Mesothelial cell of epicardium (in vitro differentiated cells): Measurements from ENCODE around the gene CCDC6. TPM values are rescaled to one million over a fixed set of nuclear protein-coding genes. Genes with fewer than 3 reads are reported as not detected.

Experiments
- DNase-seq, 2 experiments: peaks; one replicate each; pipeline ENCODE4 v3.0.0; 2021; ENCODE audit warnings: low spot score in 2 of 2; ENCODE audit not compliant: unreplicated experiment in 2 of 2
- H3K27ac Mint-ChIP-seq: 2 replicates; pipeline ENCODE4 v1.8.0; 2021; ENCODE audit warnings: mixed read lengths
- H3K27me3 Mint-ChIP-seq: 2 replicates; pipeline ENCODE4 v1.8.0; 2021; ENCODE audit warnings: low read depth, mixed read lengths
- H3K36me3 Mint-ChIP-seq: 2 replicates; pipeline ENCODE4 v1.8.0; 2021; ENCODE audit warnings: mixed read lengths
- H3K4me1 Mint-ChIP-seq: 2 replicates; pipeline ENCODE4 v1.8.0; 2021; ENCODE audit warnings: mixed read lengths
- H3K4me3 Mint-ChIP-seq: 2 replicates; pipeline ENCODE4 v1.8.0; 2021; ENCODE audit warnings: mild to moderate bottlenecking, moderate library complexity, mixed read lengths
- H3K9me3 Mint-ChIP-seq: 2 replicates; pipeline ENCODE4 v1.8.0; 2021; ENCODE audit warnings: mixed read lengths
- CTCF ChIP-seq: fragments of 200-600 bp; sonication (generic); IDR thresholded peaks from one replicate; pipeline ENCODE4 v1.5.0; 2021; ENCODE audit warnings: antibody characterized with exemption; ENCODE audit not compliant: unreplicated experiment
- total RNA-seq: library from RNA; stranded (reverse); gene quantifications from 3 replicates; pipeline ENCODE4 v1.2.1, GENCODE V29; 2021

CCDC6 gene
- total RNA-seq, 1 donor from 2014 or later = 50.5 TPM

- H3K4me1 Mint-ChIP-seq = peaks cover 10% of the 10 kb centered on the region
- no peaks in the 10 kb centered on the region for H3K27me3 Mint-ChIP-seq
- no peak for TF ChIP-seq CTCF
- peaks cover 3% of the 10 kb centered on the region for H3K36me3 Mint-ChIP-seq
- H3K27ac Mint-ChIP-seq = no peak overlapping the region
- no peak overlapping the region for H3K4me3 Mint-ChIP-seq
- DNase-seq = no peak
- H3K9me3 Mint-ChIP-seq = no peaks in the 10 kb centered on the region
Observed at GRCh38 chr10:59741048-59741447, 165.3 kb downstream of the CCDC6 start.

Other genes with a start within 250 kb of the CCDC6 start
- gene SLC16A9, start 196.7 kb downstream of the CCDC6 start, total RNA-seq = 16.0 to 18.0 TPM (median 17.6 TPM) in 3 replicates
- not detected in 3 replicates for gene MRLN, start 153.1 kb downstream of the CCDC6 start, total RNA-seq